NCI-H1105 (cell line): ENCODE data around the gene PACRG.

Source experiments
- DNase-seq: peaks from one replicate; lab custom pipeline; 2025; lab: John Stamatoyannopoulos, UW

Gene PACRG

DNA sequence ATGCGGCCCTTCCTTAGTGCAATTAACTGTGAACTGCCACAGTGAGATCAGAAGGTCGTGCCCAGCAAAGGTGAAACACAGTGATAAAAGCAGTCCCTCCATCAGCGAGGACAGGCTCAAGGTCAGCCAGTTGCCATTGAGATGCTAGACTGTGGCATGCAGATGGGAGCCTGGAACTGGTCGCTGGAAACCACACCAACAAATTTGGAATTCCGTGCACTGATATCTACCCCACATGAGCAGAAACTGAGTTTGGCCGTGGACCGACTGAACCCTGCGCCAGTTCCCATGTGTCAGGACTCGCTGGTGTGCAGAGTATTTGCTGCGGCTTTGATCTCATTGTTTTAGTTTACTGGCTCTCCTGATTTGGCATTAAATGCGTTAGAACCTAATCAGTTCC lies 561.1 kb downstream of the PACRG start:
- DNase-seq, result no peak

DNA sequence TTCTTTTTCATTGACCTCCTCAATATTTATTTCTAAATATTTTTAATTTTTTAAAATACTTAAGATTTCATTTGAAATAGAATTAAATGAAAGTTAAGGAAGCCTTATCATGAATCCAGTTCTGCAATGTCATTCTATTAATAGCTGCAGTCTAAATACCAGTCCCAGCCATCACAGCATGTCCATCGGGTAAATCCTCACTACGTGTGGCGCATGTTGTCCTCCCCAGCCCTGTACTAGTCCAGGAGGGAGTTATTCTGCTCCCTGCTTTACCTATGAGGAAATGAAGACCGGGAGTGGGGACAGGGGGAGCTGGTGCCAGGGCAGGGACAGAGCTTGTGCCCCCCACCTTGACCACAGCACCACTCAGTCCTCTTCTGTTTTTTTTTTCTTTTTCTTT lies 561.7 kb downstream of the PACRG start:
- DNase-seq, result no peak

DNA sequence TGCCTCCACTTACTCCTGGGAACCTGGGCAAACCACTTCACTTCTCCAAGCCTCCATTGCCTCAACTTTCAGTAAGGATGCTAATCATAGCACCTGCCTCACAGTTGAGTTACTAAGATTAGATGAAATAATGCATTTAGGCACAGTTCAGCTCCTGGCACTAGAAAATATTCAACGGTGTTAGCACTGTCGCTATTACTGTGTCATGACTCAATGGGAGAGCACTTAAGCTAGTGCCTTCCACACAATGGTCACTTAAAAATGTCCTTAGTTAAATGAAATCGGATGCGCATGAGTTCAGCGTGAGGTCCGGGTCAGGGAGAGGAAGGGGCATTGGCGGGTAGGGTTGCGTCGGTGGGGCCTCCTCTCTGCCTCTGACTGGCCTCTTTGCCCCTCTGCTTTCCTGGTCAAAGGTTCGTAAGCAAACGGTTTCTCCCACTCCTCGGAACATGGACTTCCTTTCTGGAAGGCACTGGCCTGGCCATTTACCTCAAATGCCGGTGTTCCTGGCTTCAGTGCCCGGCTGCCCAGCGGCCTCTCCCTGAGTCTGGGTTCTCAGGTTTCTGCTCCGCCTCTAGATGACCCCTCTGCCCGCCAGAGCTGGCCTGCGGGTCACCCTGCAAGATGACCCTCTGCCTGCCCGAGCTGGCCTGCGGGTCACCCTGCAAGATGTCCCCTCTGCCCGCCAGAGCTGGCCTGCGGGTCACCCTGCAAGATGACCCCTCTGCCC lies 562.9 kb downstream of the PACRG start:
- DNase-seq, result no peak

DNA sequence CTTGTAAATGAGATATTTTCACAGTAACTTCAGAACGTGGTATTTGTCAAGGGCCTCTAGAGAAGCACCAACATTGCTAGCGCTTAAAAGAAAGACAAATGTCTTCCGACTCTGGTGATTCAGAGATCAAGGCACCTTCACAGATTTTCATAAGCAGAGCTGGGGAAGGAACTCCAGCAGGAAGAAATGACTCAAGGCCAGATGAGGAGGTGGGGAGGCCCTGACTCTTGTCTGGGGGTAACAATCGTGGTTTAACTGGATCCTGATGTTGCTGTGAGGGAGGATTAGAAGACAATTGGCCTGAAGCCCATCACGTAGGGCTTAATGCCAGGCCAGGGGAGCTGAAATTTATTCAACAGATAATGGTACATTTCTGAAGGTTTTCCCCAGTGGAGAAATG lies 563.8 kb downstream of the PACRG start:
- no peak for DNase-seq

DNA sequence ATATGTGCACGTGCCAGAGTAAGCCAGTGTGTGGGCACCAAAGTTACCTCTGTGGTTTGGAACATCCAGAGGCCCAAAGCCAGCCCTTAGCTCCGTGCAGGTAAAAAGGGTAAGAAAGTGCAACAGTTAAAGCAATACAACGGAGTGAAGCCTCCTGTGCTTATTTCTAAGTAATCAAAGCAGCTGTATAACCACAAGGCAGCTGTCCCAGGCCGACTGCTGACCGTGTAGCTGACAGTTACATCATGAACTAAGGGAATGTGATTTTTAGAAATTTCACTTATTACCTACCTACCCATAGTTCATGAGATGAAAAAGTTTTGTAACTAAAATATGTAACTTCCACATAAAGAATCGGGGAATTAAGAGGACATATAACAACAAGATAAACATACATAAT lies 565.5 kb downstream of the PACRG start:
- DNase-seq, result no peak

DNA sequence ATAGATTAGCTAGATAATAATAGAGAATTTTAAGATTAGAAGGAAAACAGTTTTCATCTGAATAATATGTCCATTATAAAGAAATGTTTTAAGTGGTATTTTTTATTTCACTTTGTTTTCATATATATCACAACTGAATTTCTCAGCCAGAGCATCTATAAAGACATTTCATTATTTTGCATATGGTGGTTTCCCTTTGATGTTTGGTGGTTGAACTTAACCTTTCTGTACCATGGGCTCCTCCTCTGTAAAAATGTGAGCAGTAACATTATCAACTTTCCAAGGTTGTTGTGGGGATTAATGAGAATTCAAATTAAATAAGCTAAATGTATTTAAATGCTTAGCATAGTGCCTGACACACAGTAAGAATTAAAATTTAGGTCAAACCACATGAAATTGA lies 567.0 kb downstream of the PACRG start:
- DNase-seq, result no peak

DNA sequence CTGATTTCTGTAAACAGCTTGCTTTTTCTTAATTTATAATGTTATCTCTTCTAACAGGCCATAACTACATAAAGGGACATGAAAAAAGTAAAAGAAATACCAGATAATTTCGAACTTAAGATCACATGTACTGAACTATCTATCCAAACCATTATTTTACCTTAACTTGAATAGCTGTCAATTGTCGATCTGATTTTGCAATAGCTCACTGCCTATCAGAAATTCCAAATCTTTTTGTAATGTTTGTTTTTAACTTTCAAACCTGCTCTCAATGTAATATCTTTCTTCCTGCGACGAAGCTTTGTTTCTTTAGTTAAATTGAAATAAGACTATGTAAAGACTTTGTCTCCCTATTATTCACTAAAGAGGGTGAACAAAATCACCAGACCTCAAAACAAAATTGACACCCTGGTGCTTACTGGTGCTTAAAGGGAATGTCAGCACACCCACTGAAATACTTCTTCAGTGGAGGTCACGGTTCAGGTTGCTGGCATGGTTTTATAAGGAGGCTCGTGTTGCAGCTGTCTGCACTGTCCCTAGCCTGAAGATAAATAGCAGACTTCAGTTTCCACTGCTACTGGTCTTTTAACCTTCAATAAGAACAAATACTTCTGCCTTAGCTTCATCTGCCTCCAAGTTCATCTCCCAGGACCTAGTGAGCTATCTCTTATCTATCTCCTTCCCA lies 569.2 kb downstream of the PACRG start:
- no peak for DNase-seq

DNA sequence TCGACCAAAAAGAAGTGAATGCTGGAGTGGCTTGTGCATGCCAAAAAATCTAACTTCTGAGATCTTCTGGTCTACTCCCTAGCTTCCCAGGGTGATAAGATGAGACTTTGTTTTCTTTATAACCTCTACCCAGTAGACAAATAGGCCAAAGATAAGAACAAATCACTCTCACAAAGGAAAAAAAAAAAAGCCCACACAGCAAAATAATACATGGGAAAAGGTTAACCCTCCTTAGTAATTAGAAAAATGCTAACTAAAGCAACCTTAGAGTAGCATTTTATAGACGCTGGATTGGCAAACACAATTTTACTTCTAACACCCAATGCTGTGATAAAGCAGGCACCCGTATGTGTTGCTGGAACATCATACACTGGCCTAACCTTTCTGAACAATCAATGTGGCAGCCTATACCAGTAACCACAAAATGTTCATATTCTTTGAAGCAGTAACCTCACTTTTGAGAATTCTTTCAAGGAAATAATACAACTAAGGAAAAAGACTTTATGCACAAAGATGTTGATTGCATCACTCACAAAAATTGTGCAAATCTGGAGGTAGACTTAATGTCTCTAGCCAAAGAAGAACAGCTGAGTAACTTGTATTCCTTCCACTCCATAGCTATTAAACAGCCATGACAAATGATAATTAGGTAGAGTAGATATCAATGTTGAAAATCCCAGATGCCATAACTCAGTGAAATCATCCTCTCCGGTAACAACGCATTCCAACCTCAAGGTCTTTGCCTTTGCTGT lies 570.5 kb downstream of the PACRG start:
- no peak for DNase-seq

DNA sequence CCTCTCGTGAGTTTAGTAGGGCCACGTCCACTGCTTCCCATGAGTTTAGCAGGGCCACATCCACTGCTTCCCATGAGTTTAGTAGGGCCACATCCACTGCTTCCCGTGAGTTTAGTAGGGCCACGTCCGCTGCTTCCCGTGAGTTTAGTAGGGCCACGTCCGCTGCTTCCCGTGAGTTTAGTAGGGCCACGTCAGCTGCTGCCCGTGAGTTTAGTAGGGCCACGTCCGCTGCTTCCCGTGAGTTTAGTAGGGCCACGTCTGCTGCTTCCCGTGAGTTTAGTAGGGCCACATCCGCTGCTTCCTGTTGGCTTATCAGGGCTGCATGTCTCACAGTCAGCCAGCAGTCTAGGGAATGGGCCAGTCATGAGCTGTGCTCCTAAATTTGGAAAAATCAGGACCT lies 573.1 kb downstream of the PACRG start:
- DNase-seq, result no peak

DNA sequence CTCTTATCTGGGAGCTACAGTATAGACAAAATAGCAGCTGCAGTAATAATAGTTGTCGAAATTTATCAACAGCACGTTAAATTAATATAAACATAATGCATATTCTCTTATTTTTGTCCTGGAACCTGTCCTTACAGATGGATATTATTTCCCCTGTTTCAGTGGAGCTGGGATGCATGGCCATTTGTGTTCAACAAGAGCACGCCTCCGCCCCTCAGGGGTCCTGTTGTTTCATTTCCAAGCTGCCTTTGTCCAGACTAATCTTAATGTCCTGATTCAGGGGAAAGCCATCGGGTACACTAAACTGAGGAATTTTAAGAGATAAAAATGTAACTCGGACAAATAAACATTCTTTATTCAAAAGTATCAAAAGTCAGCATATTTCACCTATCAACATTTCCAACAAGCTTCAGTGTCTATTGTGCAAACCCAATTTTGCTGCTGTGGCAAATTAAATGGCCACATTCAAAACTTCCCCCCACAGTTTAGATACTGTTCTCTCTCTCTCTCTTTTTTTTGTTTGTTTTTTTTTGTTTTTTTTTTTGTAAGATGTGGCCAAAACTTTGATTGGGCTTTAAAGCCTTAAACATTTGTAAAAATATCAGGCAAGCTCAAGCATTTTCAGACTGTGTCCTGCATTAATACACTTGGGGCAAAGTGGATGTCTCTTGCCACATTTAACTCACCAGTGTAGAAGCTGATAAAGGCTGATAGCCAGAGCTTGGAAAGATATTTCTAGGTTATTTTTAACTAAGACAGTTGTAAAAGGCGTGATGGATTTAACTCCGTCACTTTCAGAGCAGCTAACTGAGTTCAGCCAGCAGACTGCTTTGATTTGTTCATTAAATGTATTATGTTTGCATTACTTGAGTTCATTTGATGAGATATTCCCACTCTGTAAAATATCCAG lies 574.2 kb downstream of the PACRG start:
- DNase-seq, result no peak

DNA sequence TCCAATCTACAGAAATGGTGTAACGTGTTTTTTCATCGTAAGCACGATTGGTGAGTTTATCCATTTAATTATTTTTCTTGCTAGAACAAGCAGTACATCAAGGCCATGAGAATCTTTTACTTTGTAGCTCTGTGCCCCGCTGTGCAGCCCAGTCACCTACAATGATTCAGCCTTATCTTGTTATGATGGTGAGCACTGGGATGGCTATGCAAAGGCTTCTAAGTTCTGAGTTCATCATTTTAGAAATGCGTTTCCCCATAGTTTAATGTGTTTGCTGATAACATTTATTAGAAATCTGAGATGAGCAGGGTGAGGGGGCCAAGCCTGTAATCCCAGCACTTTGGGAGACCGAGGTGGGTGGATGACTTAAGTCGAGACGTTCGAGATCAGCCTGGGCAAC lies 575.0 kb downstream of the PACRG start:
- DNase-seq, result no peak

DNA sequence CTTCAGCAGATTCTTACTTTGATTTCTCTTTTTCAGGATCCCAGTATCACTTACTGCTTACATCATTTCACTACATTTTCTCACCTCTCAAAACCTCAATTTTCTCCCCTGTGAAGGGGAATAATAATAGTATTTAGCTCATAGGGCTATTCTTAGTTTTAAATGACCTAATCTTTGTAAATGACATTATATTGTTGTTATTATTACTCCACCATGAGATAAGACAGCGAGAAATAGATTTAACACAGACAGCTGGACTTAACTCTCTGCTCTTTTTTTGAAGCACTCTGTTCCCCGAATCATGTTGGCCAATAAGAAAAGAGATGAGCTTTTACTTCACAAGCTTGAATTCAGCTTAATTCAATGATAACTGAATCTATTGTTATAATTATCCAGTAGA lies 578.2 kb downstream of the PACRG start:
- no peak for DNase-seq

DNA sequence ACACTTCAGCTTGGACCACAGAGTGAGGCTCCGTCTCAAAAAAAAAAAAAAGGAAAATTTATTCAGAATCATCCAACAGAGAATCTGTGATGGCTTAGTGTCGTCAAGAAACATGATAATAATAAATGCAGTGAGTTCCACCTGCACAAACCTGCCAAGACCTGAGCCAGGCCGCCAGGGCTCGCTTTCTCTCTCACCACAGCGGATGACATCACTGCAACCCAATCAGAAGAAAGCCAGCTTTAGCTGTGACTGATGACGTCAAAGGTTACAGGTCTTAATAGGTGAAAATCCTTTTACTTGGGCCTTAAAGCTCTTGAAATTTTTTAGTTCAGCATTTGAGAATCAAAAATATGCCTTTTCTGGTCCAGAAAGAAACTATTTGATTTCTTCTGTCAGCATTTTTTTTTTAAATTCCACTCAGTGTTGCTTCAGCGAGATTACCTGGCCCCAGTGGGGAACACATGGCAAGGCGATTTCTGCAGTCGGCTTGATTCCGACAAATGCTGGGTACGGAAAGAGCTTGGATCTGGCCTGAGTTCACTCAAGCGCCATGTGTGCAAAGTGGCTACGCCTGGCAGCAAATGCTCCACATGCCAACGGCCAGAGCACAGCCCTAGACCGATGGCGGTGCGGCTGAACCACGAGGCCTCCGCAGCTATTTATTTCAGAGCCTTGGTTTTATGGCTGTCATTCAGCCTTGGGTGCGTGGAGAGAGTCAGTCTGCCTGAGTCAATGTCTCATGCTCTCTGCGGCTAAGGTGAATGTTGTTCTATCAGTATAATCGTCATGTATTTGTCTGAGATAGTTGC lies 581.1 kb downstream of the PACRG start:
- DNase-seq, result no peak

DNA sequence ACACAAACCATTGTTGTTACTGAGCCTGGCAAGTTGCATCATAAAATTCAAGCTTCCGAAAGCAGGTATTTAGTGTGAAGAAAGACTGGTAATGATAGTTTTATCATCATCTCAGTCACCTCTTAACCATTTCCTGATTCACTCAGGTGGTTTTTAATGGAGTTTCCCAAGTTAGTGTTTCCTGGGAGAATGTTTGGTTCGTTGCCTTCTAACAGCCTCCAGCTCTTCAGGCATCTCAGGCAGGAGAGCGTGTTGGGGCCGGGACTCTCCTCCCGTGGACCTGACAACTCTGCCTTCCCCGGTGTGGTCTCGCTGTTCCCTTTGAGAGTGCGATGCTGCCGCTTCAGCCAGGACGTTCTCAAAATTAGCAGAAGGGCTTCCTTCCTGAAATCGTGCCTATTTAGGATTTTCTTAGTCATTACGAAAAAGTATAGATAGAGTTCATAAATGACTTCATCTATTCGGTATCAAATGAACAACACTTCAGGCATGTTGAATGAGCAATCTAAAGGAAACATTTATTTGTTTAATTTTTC lies 581.8 kb downstream of the PACRG start:
- no peak for DNase-seq

DNA sequence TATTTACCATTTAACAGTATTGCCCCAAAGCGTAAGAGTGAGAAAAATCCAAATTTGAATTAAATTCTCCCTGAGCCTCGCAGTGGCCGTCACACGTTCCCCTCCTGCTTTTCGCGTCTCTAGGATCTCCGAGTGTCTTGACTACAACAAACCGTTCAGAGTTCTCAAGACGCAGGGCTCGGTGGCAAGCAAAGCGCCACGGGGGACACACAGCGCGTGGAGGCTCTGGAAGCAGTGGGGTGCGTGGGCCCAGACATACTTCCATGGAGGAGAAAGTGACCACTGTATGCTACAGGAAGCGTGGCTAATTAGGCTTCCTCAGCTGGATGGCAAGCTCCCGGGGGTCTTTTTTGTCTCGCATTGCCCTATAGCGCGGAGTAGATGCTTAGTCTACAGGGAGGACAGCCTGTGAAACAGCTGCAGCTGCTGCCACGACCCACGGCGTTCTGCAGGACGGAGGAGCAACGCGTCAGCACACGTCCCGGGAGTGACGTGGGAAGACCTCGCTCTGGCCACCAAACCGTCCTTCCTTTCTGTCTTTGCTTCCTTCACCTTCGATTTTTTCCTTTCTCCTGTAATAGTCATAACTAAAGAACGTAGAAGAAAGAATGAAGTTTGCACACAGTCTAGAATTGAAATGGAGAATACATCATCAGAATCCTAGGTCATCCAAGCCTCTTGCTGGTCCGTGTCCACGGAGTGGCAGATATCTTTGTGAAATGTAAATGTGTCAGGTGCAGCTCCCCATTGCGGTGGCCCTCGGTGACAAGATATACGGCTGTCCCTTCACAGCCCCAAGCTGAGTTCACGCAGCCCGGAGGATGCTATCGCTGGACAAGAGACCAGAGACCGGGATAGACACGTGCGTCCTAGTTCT lies 582.6 kb downstream of the PACRG start:
- DNase-seq, result no peak

DNA sequence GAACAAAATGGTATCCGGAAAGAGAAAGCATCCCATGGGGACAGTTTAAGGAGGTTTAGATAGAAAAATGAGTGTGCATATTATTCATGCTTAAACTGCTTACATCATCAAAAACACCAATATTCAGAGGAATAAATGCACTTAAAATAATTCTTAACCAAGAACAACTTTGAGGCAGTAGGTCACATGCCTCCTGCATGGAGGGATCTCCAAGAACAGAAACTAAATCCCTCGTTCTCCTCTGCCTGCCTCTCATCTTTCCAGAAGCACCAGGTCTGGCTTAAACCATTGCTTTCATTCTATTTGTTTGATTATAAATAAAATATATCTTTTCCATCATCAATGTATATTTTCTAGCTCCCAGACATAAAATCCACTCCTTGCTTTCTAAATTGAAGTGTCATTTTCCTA lies 583.2 kb downstream of the PACRG start:
- DNase-seq, result no peak

DNA sequence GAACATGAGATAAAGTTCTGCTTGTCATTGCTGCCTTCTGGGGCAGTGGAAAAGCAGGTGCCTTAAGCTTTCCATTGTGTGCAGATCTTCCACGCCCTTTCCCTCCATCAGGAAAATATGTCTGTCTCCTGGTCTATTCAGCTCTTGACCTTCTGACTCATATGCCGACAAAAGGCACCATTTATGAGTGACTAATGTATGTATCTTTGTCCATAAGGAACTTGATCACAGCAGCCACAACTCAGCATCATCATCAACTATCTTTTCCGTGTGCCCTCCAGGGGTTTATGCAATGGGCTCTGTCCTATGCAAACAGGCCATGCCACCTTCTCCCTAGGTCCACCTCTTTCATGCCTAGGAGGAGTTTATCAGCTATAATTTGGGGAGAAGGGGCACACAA lies 584.1 kb downstream of the PACRG start:
- DNase-seq, result no peak

DNA sequence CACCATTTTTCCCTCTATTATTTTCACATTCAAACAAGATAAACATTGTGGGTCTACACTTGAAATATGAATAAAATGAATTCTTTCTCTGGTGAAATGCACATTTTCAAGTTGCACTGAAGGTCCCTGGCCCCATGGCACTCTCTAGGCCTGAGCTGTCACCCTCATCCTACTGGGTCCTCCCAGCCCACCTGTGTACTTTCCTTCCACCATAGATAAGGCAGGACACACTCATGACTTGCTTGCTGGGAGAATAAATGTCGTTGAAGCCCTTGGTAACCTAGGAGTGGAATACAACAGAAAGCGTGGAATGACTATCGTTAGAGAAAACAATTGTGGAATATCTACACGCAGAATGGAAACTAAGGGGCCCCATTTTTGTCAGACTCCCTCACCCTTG lies 585.8 kb downstream of the PACRG start:
- DNase-seq, result no peak

DNA sequence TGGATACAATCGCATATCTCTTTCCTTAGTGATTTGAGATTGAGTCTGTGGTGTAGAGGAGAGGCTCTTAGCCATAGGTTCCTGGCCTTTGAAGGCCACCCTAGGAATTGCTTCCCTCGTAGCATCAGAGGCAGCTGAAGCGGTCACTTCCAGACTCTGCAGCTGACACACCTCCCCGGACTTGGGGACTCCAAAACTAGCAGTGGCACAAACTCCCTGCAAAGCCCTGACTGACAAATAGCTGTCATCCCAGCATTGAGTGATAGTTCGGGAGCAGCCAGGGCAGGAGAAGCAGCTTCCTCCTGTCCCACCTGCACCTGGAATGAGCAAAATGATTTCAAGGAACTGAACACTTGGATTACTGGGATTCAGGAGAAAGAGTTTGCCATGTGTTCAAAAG lies 586.2 kb downstream of the PACRG start:
- DNase-seq, result no peak
